Measurements from ENCODE around the gene BNIP2. TPM values are rescaled to one million over a fixed set of nuclear protein-coding genes. Genes with fewer than 3 reads are reported as not detected.
A peak's percentile ranks its signal among the peaks of the same experiment; 100 is the strongest.

The BNIP2 gene
- total RNA-seq, 1 experiment from 2014 or later: 125 TPM

- Histone ChIP-seq H3K27me3 (peaks cover 3% of the 10 kb centered on the region; the same call in 1 of the 2 replicates), H3K4me3 (no peak within 1 kb of the TSS), H3K36me3 (no peaks in the 10 kb centered on the region), H3K9me3 (no peaks in the 10 kb centered on the region; the same call in 1 of the 2 replicates)
- peak; percentile 10 for DNase-seq
These were observed 77.6 kb downstream of the BNIP2 start, which contains the start of gene GCNT3 for GRCh38 chr15:59611276-59612260. TSS of gene GCNT3 (plus strand) at chr15:59611783. CDS start at chr15:59618239, 6,456 bp downstream.

GRCh38 chr15:59609730-59610712 lies 79.1 kb downstream of the BNIP2 start:
- DNase-seq: peak; percentile 20
- H3K9me3 ChIP-seq: no peaks in the 10 kb centered on the region; the same call in 1 of the 2 replicates

More at GRCh38 chr15:59609730-59610712, 79.1 kb downstream of the BNIP2 start:
- H3K27me3 ChIP-seq: no peaks in the 10 kb centered on the region; the same call in 1 of the 2 replicates
- H3K4me3 ChIP-seq: no peak overlapping the region
- H3K36me3 ChIP-seq: no peaks in the 10 kb centered on the region

Other genes with a start within 250 kb of the BNIP2 start
- gene GCNT3, start 77.5 kb downstream of the BNIP2 start, total RNA-seq (2014; rRNA removed; shearing (Covaris generic); ENCODE audit: low replicate concordance): not detected in 2 replicates
- gene GTF2A2, start 31.8 kb downstream of the BNIP2 start, total RNA-seq (2014; rRNA removed; shearing (Covaris generic); ENCODE audit: low replicate concordance): 55.3 and 149 TPM in 2 replicates

Data from MG63 (cell line).